A549 (cell line): ENCODE data around the gene PLGLB2.
"Not testable (repeated sequence)": the region's sequence is repeated elsewhere in the genome, so short reads cannot be mapped to it uniquely, and the experiment has no call there.

Source experiments
- CHD2 ChIP-seq: fragments of 150-350 bp; IDR thresholded peaks from 2 replicates; pipeline ENCODE4 v1.6.1; 2014; ENCODE audit warnings: low read length; ENCODE audit not compliant: partially characterized antibody
- JUNB ChIP-seq: fragments of >200 bp; sonication (Bioruptor Twin); formaldehyde crosslinking; IDR thresholded peaks from 2 replicates; pipeline ENCODE4 v1.6.1; 2016
- PHF8 ChIP-seq: fragments of 200-600 bp; sonication (generic); IDR thresholded peaks from 2 replicates; pipeline ENCODE4 v1.6.1; 2016; ENCODE audit warnings: low read depth, mild to moderate bottlenecking, antibody characterized with exemption, moderate library complexity, borderline replicate concordance
- POLR2A ChIP-seq: IDR thresholded peaks from 2 replicates; pipeline ENCODE4 v1.6.1; 2012; ENCODE audit warnings: mild to moderate bottlenecking, low read length
- POLR2AphosphoS2 ChIP-seq: conservative IDR thresholded peaks from 2 replicates; pipeline ENCODE4 v1.6.1; 2012; ENCODE audit warnings: low read length, improper control_type of control experiment, inconsistent platforms
- TF ChIP-seq, protein P1 (sequence below): fragments of >200 bp; sonication (Bioruptor Twin); formaldehyde crosslinking; IDR thresholded peaks from 3 replicates; pipeline ENCODE4 v1.5.1; 2016

DNA sequence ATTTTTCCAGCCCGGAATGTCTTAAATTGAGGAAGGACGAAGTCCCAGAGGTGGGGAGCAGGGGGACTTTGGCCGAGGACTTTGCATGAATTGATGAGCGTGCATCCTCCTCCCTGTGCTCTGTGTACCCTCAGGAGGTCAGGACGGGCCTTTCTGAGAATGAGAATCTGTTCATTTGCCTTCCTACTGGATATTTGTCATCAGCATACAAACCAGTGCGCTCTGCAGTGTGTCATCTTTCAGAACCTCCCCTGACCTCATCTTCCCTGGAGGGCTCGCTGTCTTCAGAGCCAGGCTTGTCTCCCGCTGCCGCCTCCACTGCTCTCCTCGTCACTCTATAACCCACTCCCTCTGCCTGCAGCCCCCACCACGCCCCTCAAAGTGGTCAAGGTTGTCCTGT lies 2.7 kb downstream of the PLGLB2 start:
- TF ChIP-seq CHD2, POLR2AphosphoS2, POLR2A, PHF8, JUNB: not testable (repeated sequence)
- TF ChIP-seq, protein P1, sequence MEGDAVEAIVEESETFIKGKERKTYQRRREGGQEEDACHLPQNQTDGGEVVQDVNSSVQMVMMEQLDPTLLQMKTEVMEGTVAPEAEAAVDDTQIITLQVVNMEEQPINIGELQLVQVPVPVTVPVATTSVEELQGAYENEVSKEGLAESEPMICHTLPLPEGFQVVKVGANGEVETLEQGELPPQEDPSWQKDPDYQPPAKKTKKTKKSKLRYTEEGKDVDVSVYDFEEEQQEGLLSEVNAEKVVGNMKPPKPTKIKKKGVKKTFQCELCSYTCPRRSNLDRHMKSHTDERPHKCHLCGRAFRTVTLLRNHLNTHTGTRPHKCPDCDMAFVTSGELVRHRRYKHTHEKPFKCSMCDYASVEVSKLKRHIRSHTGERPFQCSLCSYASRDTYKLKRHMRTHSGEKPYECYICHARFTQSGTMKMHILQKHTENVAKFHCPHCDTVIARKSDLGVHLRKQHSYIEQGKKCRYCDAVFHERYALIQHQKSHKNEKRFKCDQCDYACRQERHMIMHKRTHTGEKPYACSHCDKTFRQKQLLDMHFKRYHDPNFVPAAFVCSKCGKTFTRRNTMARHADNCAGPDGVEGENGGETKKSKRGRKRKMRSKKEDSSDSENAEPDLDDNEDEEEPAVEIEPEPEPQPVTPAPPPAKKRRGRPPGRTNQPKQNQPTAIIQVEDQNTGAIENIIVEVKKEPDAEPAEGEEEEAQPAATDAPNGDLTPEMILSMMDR: not testable (repeated sequence)
